ENCODE data around the gene GRAMD2A. TPM values are rescaled to one million over a fixed set of nuclear protein-coding genes. Genes with fewer than 3 reads are reported as not detected.

Gene GRAMD2A
- total and polyA plus RNA-seq, 10 of the 15 experiments (the other 5 are each of a cell fraction or from before 2014, with no cell fraction given), result 0.02 to 0.35 TPM; not detected in 8

GRCh38 chr15:72237029-72237852 lies 39.7 kb upstream of the GRAMD2A start (continued):
- TF ChIP-seq BACH1 (IDR thresholded peaks at IDR 0.05; ENCODE audit: borderline replicate concordance) (peak; percentile 83), KDM1A (IDR thresholded peaks at IDR 0.05; ENCODE audit: borderline replicate concordance) (no peak), CBX3 (IDR thresholded peaks at IDR 0.05; ENCODE audit: borderline replicate concordance, low read depth) (no peak), NFIC (IDR thresholded peaks at IDR 0.05; ENCODE audit: low read depth, low read length) (0 out of 2 replicates have a peak, but pooled peaks have one; percentile 55), CREB1 (IDR thresholded peaks at IDR 0.05; ENCODE audit: low read depth) (no peak), ZNF24 (IDR thresholded peaks at IDR 0.05) (no peak), IRF3 (IDR thresholded peaks at IDR 0.05) (no peak), ZNF274 (IDR thresholded peaks at IDR 0.05; ENCODE audit: insufficient read depth, insufficient read length) (no peak), FOS (IDR thresholded peaks at IDR 0.05; ENCODE audit: borderline replicate concordance, extremely low read depth, insufficient read length) (no peak), SMC3 (IDR thresholded peaks at IDR 0.05; ENCODE audit: borderline replicate concordance, low read length) (no peak; the same call in 1 of the 2 replicates), STAT3 (IDR thresholded peaks at IDR 0.05; ENCODE audit: low read depth, low read length) (no peak), MTA2 (IDR thresholded peaks at IDR 0.05; ENCODE audit: low read depth) (no peak), CHD2 (IDR thresholded peaks at IDR 0.05; ENCODE audit: borderline replicate concordance, low read depth, low read length) (no peak), SKIL (IDR thresholded peaks at IDR 0.05; ENCODE audit: low read depth, poor library complexity, severe bottlenecking) (no peak), MEF2A (IDR thresholded peaks at IDR 0.05; ENCODE audit: insufficient read depth, low read depth, low read length) (no peak), RELB (IDR thresholded peaks at IDR 0.05; ENCODE audit: low read depth) (peak; percentile 64), ZBTB4 (CRISPR knock-in tag; IDR thresholded peaks at IDR 0.05) (no peak), MEF2B (IDR thresholded peaks at IDR 0.05; ENCODE audit: partially characterized antibody, poor library complexity, severe bottlenecking) (no peak), SREBF2 (IDR thresholded peaks at IDR 0.05; ENCODE audit: low read length) (no peak), ASH2L (IDR thresholded peaks at IDR 0.05; ENCODE audit: borderline replicate concordance, low read depth) (no peak), TARDBP (IDR thresholded peaks at IDR 0.05; ENCODE audit: borderline replicate concordance) (no peak), IKZF2 (IDR thresholded peaks at IDR 0.05) (peak; percentile 87 to 88)
